ENCODE results near the gene WDFY4. TPM values are rescaled to one million over a fixed set of nuclear protein-coding genes. Genes with fewer than 3 reads are reported as not detected.

Gene WDFY4
- total and polyA plus RNA-seq, 2 of the 13 experiments (the other 11 are each of a cell fraction or from before 2014, with no cell fraction given) = not detected

GRCh38 chr10:48943096-48943495 is 258.4 kb downstream of the WDFY4 start:
- FAIRE-seq = no peak
- intact Hi-C loops (cut with micrococcal nuclease; ENCODE audit: unreplicated experiment) (no loop called here), in situ Hi-C loops (cut with HindIII; ENCODE audit: extremely low pct_ligation_motif_present, low pct_unique_long_range_greater_than_20kb) (no loop called here)
- H3K4me2 ChIP-seq (ENCODE audit: low read depth, low read length) = no peak overlapping the region
- H3K9me3 ChIP-seq (ENCODE audit: low read length) = no peaks in the 10 kb centered on the region
- H3K79me2 ChIP-seq (ENCODE audit: insufficient read depth, low read length) = no peaks in the 10 kb centered on the region
- no TSS peak for BruUV-seq (replicated peaks)
- H3K27ac ChIP-seq (ENCODE audit: extremely low read length, insufficient read depth, low read length) = no peak overlapping the region
- no peak for ATAC-seq
- POLR2A ChIA-PET = no interaction called here
- no peak overlapping the region for H3K4me3 ChIP-seq (replicated peaks in 1 of 3; ENCODE audit: insufficient read depth in 1 of 3, low read depth in 2 of 3, low read length in 3 of 3)
- no peak overlapping the region for H3K9ac ChIP-seq (ENCODE audit: insufficient read depth, low read depth, low read length)
- DNase-seq (ENCODE audit: low spot score) = no peak
- no peaks in the 10 kb centered on the region for H3K4me1 ChIP-seq (ENCODE audit: insufficient read depth, low read length)
- H2AFZ ChIP-seq (ENCODE audit: low read length) = no peak overlapping the region
- 24% methylated on average over 10 of the region's 10 CpGs for WGBS (ENCODE audit: low lambda C conversion rate)
- no peaks in the 10 kb centered on the region for H3K36me3 ChIP-seq (replicated peaks in 1 of 2; ENCODE audit: control insufficient read depth in 1 of 2, insufficient read depth in 2 of 2, low read length in 2 of 2)
- CTCF ChIA-PET (ENCODE audit: low intra/inter-chr PET ratio, low total read pairs) = no interaction called here
- peaks cover 4 to 10% of the 10 kb centered on the region in 2 experiments; a peak in 3 of 5 replicates for H3K27me3 ChIP-seq (ENCODE audit: control insufficient read depth in 1 of 2, insufficient read depth in 2 of 2, low read length in 2 of 2)
- TF ChIP-seq MED13 (CRISPR knock-in tag; IDR thresholded peaks at IDR 0.05) (no peak), PCBP1 (IDR thresholded peaks at IDR 0.05; ENCODE audit: borderline replicate concordance, low read depth, low read length) (no peak), ARHGAP35 (CRISPR knock-in tag; IDR thresholded peaks at IDR 0.05; ENCODE audit: borderline replicate concordance) (no peak), ZMAT3 (CRISPR knock-in tag; conservative IDR thresholded peaks at IDR 0.05) (no peak), ZSCAN12 (CRISPR knock-in tag; IDR thresholded peaks at IDR 0.05) (no peak), HNRNPL (IDR thresholded peaks at IDR 0.05; ENCODE audit: low read depth, low read length) (no peak), ZNF280B (CRISPR knock-in tag; IDR thresholded peaks at IDR 0.05; ENCODE audit: borderline replicate concordance) (no peak), MYC (CRISPR knock-in tag; IDR thresholded peaks at IDR 0.05; ENCODE audit: borderline replicate concordance) (no peak), ATM (IDR thresholded peaks at IDR 0.05; ENCODE audit: borderline replicate concordance) (no peak), PATZ1 (CRISPR knock-in tag; IDR thresholded peaks at IDR 0.05) (no peak)
- no peaks in the 10 kb centered on the region for H4K20me1 ChIP-seq (ENCODE audit: insufficient read depth, low read length)

Data from HepG2 (cell line).